PC-3 (cell line): ENCODE measurements around the gene RINL. TPM values are rescaled to one million over a fixed set of nuclear protein-coding genes. Genes with fewer than 3 reads are reported as not detected.

Source experiments
- ATAC-seq: fragments of 200-7000 bp; cut with Tn5 transposase; 2 replicates; pipeline ENCODE4 v1.9.1; 2020; ENCODE audit warnings: mild to moderate bottlenecking, moderate library complexity
- BruUV-seq: library from RNA; stranded (reverse); fragments of 400-500 nt; replicated peaks from 2 replicates; lab custom pipeline; 2021; lab: Mats Ljungman, UMichigan
- CTCF ChIA-PET: fragments of 300-600 bp; sonication (Branson Sonifier 250); formaldehyde crosslinking; loops from one replicate; lab custom pipeline; 2022; ENCODE audit warnings: antibody characterized with exemption; lab: Charles Lee
- POLR2A ChIA-PET: fragments of 300-600 bp; sonication (Branson Sonifier 250); formaldehyde crosslinking; loops from one replicate; lab custom pipeline; 2022; ENCODE audit warnings: antibody characterized with exemption; ENCODE audit not compliant: unreplicated experiment; lab: Charles Lee
- DNase-seq: peaks from one replicate; pipeline ENCODE4 v3.0.0-alpha.2; 2015
- H2AFZ ChIP-seq: fragments of 300-600 bp; sonication (generic); 2 replicates; pipeline ENCODE4 v1.6.0; 2016; ENCODE audit warnings: antibody characterized with exemption, low read length
- H3F3A ChIP-seq: fragments of 300-600 bp; sonication (generic); one replicate; pipeline ENCODE4 v1.6.0; 2017; ENCODE audit warnings: antibody characterized with exemption, low read length, control low read depth, mild to moderate bottlenecking; ENCODE audit not compliant: unreplicated experiment
- H3K27ac ChIP-seq: fragments of 300-600 bp; sonication (generic); 2 replicates; pipeline ENCODE4 v1.5.1; 2016; ENCODE audit warnings: mild to moderate bottlenecking, low read length
- H3K27me3 ChIP-seq: fragments of 300-600 bp; sonication (generic); 2 replicates; pipeline ENCODE4 v1.6.1; 2016; ENCODE audit warnings: low read length, mixed read lengths
- H3K36me3 ChIP-seq: fragments of 300-600 bp; sonication (generic); 2 replicates; pipeline ENCODE4 v1.6.1; 2016; ENCODE audit warnings: low read depth, mixed run types, low read length, mixed read lengths
- H3K4me1 ChIP-seq: fragments of 300-600 bp; sonication (generic); 2 replicates; pipeline ENCODE4 v1.5.1; 2016; ENCODE audit warnings: low read length; ENCODE audit not compliant: insufficient read depth
- H3K4me2 ChIP-seq: fragments of 300-600 bp; sonication (generic); 2 replicates; pipeline ENCODE4 v1.6.0; 2016; ENCODE audit warnings: low read length
- H3K4me3 ChIP-seq: fragments of 300-600 bp; sonication (generic); 2 replicates; pipeline ENCODE4 v1.5.1; 2016; ENCODE audit warnings: mild to moderate bottlenecking, low read length, mixed read lengths
- H3K79me2 ChIP-seq: fragments of 300-600 bp; sonication (generic); 2 replicates; pipeline ENCODE4 v1.6.1; 2017; ENCODE audit warnings: low read length, mixed read lengths
- H3K9ac ChIP-seq: fragments of 300-600 bp; sonication (generic); 2 replicates; pipeline ENCODE4 v1.6.0; 2016; ENCODE audit warnings: mild to moderate bottlenecking, low read length
- H3K9me2 ChIP-seq: fragments of 300-600 bp; sonication (generic); replicated peaks from 2 replicates; pipeline ENCODE4 v1.6.1; 2016; ENCODE audit warnings: mixed run types, low read length, mixed read lengths
- H3K9me3 ChIP-seq: fragments of 300-600 bp; sonication (generic); 2 replicates; pipeline ENCODE4 v1.6.1; 2016; ENCODE audit warnings: low read length, mixed read lengths
- H4K20me1 ChIP-seq: fragments of 300-600 bp; sonication (generic); 2 replicates; pipeline ENCODE4 v1.6.1; 2016; ENCODE audit warnings: low read length, mixed read lengths
- CTCF ChIP-seq: fragments of 300-600 bp; sonication (generic); conservative IDR thresholded peaks from 2 replicates; pipeline ENCODE4 v1.5.1; 2017; ENCODE audit warnings: antibody characterized with exemption, low read depth, mild to moderate bottlenecking, low read length
- EZH2 ChIP-seq: fragments of 300-600 bp; sonication (generic); IDR thresholded peaks from one replicate; pipeline ENCODE4 v1.6.1; 2017; ENCODE audit warnings: antibody characterized with exemption, mild to moderate bottlenecking, low read length; ENCODE audit not compliant: unreplicated experiment
- EZH2phosphoT487 ChIP-seq: fragments of 300-600 bp; sonication (generic); IDR thresholded peaks from 2 replicates; pipeline ENCODE4 v1.6.1; 2018; ENCODE audit warnings: mild to moderate bottlenecking, antibody characterized with exemption, low read length, borderline replicate concordance
- intact Hi-C: fragments of 100-400 bp; cut with micrococcal nuclease; formaldehyde crosslinking; loops from 2 replicates; pipeline ENCODE4 v1.9.0; 2023
- total RNA-seq: library from RNA; depleted of rRNA; stranded (reverse); fragments of >200 nt; gene quantifications from 2 replicates; pipeline ENCODE4 v1.2.3, GENCODE V29; 2014

The RINL gene
- total RNA-seq, 1 experiment from 2014 or later: 3.2 TPM

- Histone ChIP-seq H3K4me1 (no peaks in the 10 kb centered on the region), H3K9ac (no peak overlapping the region), H3K4me2 (no peak overlapping the region), H3K36me3 (no peaks in the 10 kb centered on the region), H3F3A (no peaks in the 10 kb centered on the region), H3K9me3 (no peaks in the 10 kb centered on the region), H3K4me3 (no peak overlapping the region), H3K79me2 (no peaks in the 10 kb centered on the region), H3K27ac (no peak overlapping the region), H3K27me3 (no peaks in the 10 kb centered on the region), H4K20me1 (no peaks in the 10 kb centered on the region), H2AFZ (no peak overlapping the region), H3K9me2 (no peaks in the 10 kb centered on the region)
- DNase-seq (no peak), ATAC-seq (no peak)
- intact Hi-C loops: no loop called here
- POLR2A ChIA-PET: no interaction called here
- no peak for TF ChIP-seq EZH2
- TF ChIP-seq EZH2phosphoT487: no peak
- no TSS peak for BruUV-seq
- CTCF ChIA-PET: interaction anchor here (0.6 kb wide), 1 partner anchor 21 kb away, joined by 4 read pairs; no protein-coding TSS in a partner anchor
Measured at GRCh38 chr19:38908911-38909310, 30.8 kb upstream of the RINL start.

- ChIA-PET CTCF (no interaction called here), POLR2A (no interaction called here)
- no TSS peak for BruUV-seq
- H3F3A ChIP-seq: no peaks in the 10 kb centered on the region
- no peaks in the 10 kb centered on the region for H3K79me2 ChIP-seq
- no peak for ATAC-seq
- no peaks in the 10 kb centered on the region for H3K9me2 ChIP-seq
- no peak overlapping the region for H3K9ac ChIP-seq
- no peaks in the 10 kb centered on the region for H3K9me3 ChIP-seq
- no peak overlapping the region for H3K27ac ChIP-seq
- H3K27me3 ChIP-seq: no peaks in the 10 kb centered on the region
- no peaks in the 10 kb centered on the region for H4K20me1 ChIP-seq
- TF ChIP-seq CTCF (no peak), EZH2 (no peak), EZH2phosphoT487 (no peak)
- H3K4me2 ChIP-seq: no peak overlapping the region
- no peaks in the 10 kb centered on the region for H3K4me1 ChIP-seq
- H3K4me3 ChIP-seq: no peak overlapping the region
- no peak overlapping the region for H2AFZ ChIP-seq
- H3K36me3 ChIP-seq: no peaks in the 10 kb centered on the region
- intact Hi-C loops: no loop called here
- no peak for DNase-seq
Measured at GRCh38 chr19:38907670-38908069, 29.6 kb upstream of the RINL start.

GRCh38 chr19:38907227-38907626 is 29.2 kb upstream of the RINL start:
- no peak overlapping the region for H2AFZ ChIP-seq
- no peaks in the 10 kb centered on the region for H3F3A ChIP-seq
- H3K27me3 ChIP-seq: no peaks in the 10 kb centered on the region
- no peak overlapping the region for H3K27ac ChIP-seq
- POLR2A ChIA-PET: no interaction called here
- H3K36me3 ChIP-seq: no peaks in the 10 kb centered on the region
- no peak for ATAC-seq
- no peak for DNase-seq
- H3K79me2 ChIP-seq: no peaks in the 10 kb centered on the region
- H3K4me2 ChIP-seq: no peak overlapping the region
- no peaks in the 10 kb centered on the region for H3K9me3 ChIP-seq
- BruUV-seq: no TSS peak
- no peak overlapping the region for H3K9ac ChIP-seq
- no peak overlapping the region for H3K4me3 ChIP-seq
- CTCF ChIA-PET: no interaction called here
- intact Hi-C loops: no loop called here
- no peaks in the 10 kb centered on the region for H3K9me2 ChIP-seq
- H4K20me1 ChIP-seq: no peaks in the 10 kb centered on the region
- H3K4me1 ChIP-seq: no peaks in the 10 kb centered on the region
- TF ChIP-seq EZH2phosphoT487 (no peak), EZH2 (no peak), CTCF (no peak)
